ENCODE data around the gene C7orf57. TPM values are rescaled to one million over a fixed set of nuclear protein-coding genes. Genes with fewer than 3 reads are reported as not detected.
A peak's percentile ranks its signal among the peaks of the same experiment; 100 is the strongest.

The C7orf57 gene
- polyA plus RNA-seq, 3 donors = 0.05 TPM; not detected in 2

DNA sequence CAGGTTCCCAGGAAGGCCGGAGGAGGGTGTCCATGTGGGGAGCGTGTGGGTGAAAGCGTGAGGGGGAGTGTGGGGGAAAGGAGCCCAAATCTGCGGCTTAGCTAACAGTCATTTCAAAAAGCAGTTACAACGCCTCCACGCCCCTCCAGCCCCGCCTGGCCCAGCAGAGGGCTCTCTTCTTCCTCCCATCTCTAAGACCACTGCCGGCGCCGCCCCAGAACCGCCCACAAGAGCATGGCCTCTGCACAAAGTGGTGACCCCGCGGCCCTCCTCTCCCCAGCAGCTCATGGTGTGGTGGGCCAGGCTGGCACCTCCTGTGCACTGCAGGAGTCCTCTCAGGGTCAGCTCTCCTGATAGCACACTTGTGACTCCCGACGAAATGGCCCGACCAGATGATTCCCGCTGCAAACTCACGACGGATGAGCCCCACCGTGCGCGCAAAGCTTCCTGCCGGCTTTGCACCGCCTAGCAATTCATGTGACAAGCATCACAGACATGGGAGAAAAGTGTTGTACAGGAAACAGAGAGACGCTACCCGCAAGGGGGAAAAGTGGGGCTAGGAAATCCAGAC is 43.5 kb upstream of the C7orf57 start:
- H3K4me3 ChIP-seq (replicated peaks in 1 of 3; ENCODE audit: low read depth in 2 of 3, low read length in 3 of 3) = peak overlapping the region; percentile 52 to 87 (median 56)
- no peaks in the 10 kb centered on the region for H3K79me2 ChIP-seq (ENCODE audit: insufficient read depth, low read length)
- DNase-seq = peak; percentile 72 to 75 (median 75)
- peak overlapping the region; percentile 47 for H3K9ac ChIP-seq (ENCODE audit: insufficient read depth, low read length, poor library complexity, severe bottlenecking)
- intact Hi-C loops (cut with micrococcal nuclease) = loop anchor here (1.0 to 5.0 kb wide), 2 partner anchors 115 to 118 kb away; no protein-coding TSS in a partner anchor
- peak overlapping the region; percentile 94 for H2AFZ ChIP-seq (ENCODE audit: insufficient read depth, low read depth, low read length, poor library complexity, severe bottlenecking)
- H3K9me3 ChIP-seq (replicated peaks in 1 of 2; ENCODE audit: control insufficient read depth in 1 of 2, insufficient read depth in 1 of 2, low read length in 2 of 2) = no peaks in the 10 kb centered on the region
- Mint-ChIP-seq H3K4me3 (peak overlapping the region; percentile 97 to 100), H3K27me3 (ENCODE audit: low read depth in 3 of 3) (peaks cover 0 to 3% (median 0%) of the 10 kb centered on the region in 3 donors), H3K27ac (peak overlapping the region; percentile 88 to 95 (median 92)), H3K36me3 (no peaks in the 10 kb centered on the region), H3K4me1 (peaks cover 18% of the 10 kb centered on the region), H3K9me3 (peaks cover 0 to 4% (median 0%) of the 10 kb centered on the region in 7 donors)
- WGBS (ENCODE audit: insufficient coverage) = 0% methylated on average over 20 of the region's 26 CpGs
- peaks cover 6 to 12% of the 10 kb centered on the region in 2 donors for H3K4me1 ChIP-seq (ENCODE audit: control insufficient read depth in 1 of 2, insufficient read depth in 2 of 2, low read length in 2 of 2)
- TF ChIP-seq, protein P1, sequence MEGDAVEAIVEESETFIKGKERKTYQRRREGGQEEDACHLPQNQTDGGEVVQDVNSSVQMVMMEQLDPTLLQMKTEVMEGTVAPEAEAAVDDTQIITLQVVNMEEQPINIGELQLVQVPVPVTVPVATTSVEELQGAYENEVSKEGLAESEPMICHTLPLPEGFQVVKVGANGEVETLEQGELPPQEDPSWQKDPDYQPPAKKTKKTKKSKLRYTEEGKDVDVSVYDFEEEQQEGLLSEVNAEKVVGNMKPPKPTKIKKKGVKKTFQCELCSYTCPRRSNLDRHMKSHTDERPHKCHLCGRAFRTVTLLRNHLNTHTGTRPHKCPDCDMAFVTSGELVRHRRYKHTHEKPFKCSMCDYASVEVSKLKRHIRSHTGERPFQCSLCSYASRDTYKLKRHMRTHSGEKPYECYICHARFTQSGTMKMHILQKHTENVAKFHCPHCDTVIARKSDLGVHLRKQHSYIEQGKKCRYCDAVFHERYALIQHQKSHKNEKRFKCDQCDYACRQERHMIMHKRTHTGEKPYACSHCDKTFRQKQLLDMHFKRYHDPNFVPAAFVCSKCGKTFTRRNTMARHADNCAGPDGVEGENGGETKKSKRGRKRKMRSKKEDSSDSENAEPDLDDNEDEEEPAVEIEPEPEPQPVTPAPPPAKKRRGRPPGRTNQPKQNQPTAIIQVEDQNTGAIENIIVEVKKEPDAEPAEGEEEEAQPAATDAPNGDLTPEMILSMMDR (IDR thresholded peaks at IDR 0.05) = peak; percentile 73
- peak overlapping the region; percentile 36 to 83 for H3K27ac ChIP-seq (ENCODE audit: low read depth in 1 of 2, low read length in 2 of 2)
- no peaks in the 10 kb centered on the region for H3K36me3 ChIP-seq (replicated peaks in 1 of 2; ENCODE audit: control insufficient read depth in 1 of 2, insufficient read depth in 2 of 2, low read length in 2 of 2)
- H4K20me1 ChIP-seq (ENCODE audit: insufficient read depth, low read length) = no peaks in the 10 kb centered on the region
- peak overlapping the region; percentile 97 for H3K4me2 ChIP-seq (replicated peaks; ENCODE audit: extremely low read depth, low read length, poor library complexity, severe bottlenecking)
- no peaks in the 10 kb centered on the region for H3K27me3 ChIP-seq (ENCODE audit: control insufficient read depth in 2 of 2, insufficient read depth in 2 of 2, low read length in 2 of 2)

DNA sequence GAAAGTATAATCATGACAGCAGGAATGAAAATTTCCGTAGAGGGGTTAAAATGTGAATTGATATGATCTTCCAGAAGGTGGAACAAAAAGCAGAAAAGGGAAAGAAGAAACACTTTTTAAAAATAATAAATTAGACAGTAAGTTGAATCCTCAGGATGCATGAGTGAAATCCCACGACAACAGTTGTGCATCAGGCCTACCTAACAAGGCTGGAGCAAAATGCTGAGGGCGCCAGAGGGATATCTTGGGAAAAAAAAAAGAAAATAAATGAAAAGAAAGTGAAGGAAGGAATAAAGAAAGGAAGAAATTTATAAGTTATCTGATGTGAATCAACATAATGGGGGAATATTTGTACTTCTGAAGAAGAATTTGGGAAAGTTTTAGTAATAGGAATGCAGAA is 42.9 kb upstream of the C7orf57 start:
- peak overlapping the region in 2 of 3 experiments; percentile 56 to 87 for H3K4me3 ChIP-seq (replicated peaks in 1 of 3; ENCODE audit: low read depth in 2 of 3, low read length in 3 of 3)
- no peaks in the 10 kb centered on the region for H3K9me3 ChIP-seq (replicated peaks in 1 of 2; ENCODE audit: control insufficient read depth in 1 of 2, insufficient read depth in 1 of 2, low read length in 2 of 2)
- peaks cover 6 to 12% of the 10 kb centered on the region in 2 donors for H3K4me1 ChIP-seq (ENCODE audit: control insufficient read depth in 1 of 2, insufficient read depth in 2 of 2, low read length in 2 of 2)
- H3K27ac ChIP-seq (ENCODE audit: low read depth in 1 of 2, low read length in 2 of 2) = peak overlapping the region in 1 of 2 donors; percentile 83
- H3K9me3 Mint-ChIP-seq = peaks cover 0 to 4% (median 0%) of the 10 kb centered on the region in 7 donors
- peak overlapping the region; percentile 97 for H3K4me2 ChIP-seq (replicated peaks; ENCODE audit: extremely low read depth, low read length, poor library complexity, severe bottlenecking)
- no peaks in the 10 kb centered on the region for H3K79me2 ChIP-seq (ENCODE audit: insufficient read depth, low read length)
- H3K27ac Mint-ChIP-seq = peak overlapping the region; percentile 88 to 95 (median 92)
- H2AFZ ChIP-seq (ENCODE audit: insufficient read depth, low read depth, low read length, poor library complexity, severe bottlenecking) = peak overlapping the region; percentile 94
- no peaks in the 10 kb centered on the region for H3K27me3 ChIP-seq (ENCODE audit: control insufficient read depth in 2 of 2, insufficient read depth in 2 of 2, low read length in 2 of 2)
- no peaks in the 10 kb centered on the region for H3K36me3 ChIP-seq (replicated peaks in 1 of 2; ENCODE audit: control insufficient read depth in 1 of 2, insufficient read depth in 2 of 2, low read length in 2 of 2)
- intact Hi-C loops (cut with micrococcal nuclease) = loop anchor here (1.0 to 5.0 kb wide), 2 partner anchors 115 to 118 kb away; no protein-coding TSS in a partner anchor
- H3K27me3 Mint-ChIP-seq (ENCODE audit: low read depth in 3 of 3) = peaks cover 0 to 3% (median 0%) of the 10 kb centered on the region in 3 donors
- peak overlapping the region; percentile 47 for H3K9ac ChIP-seq (ENCODE audit: insufficient read depth, low read length, poor library complexity, severe bottlenecking)
- WGBS (ENCODE audit: insufficient coverage) = 60% methylated on average over 1 of the region's 3 CpGs
- H3K4me1 Mint-ChIP-seq = peaks cover 18% of the 10 kb centered on the region
- no peak for DNase-seq
- peak overlapping the region; percentile 97 to 100 for H3K4me3 Mint-ChIP-seq
- H4K20me1 ChIP-seq (ENCODE audit: insufficient read depth, low read length) = no peaks in the 10 kb centered on the region
- H3K36me3 Mint-ChIP-seq = no peaks in the 10 kb centered on the region
- TF ChIP-seq, protein P1 (IDR thresholded peaks at IDR 0.05) = no peak
